ENCODE results near the gene ZDHHC19.

ZDHHC19 gene

GRCh38 chr3:196163666-196164493 lies 47.3 kb downstream of the ZDHHC19 start:
- peak in 3 of 10 donors; percentile 70 to 86 (median 74) for DNase-seq

GRCh38 chr3:196163212-196163611 lies 48.0 kb downstream of the ZDHHC19 start:
- intact Hi-C loops (cut with DNase I): no loop called here
- peak in 3 of 10 donors; percentile 7 to 33 (median 26) for DNase-seq

More at GRCh38 chr3:196163666-196164493, 47.3 kb downstream of the ZDHHC19 start:
- intact Hi-C loops (cut with DNase I): no loop called here

GRCh38 chr3:196162679-196163078 lies 48.5 kb downstream of the ZDHHC19 start:
- DNase-seq: peak in 3 of 10 donors; percentile 10 to 32 (median 11)
- intact Hi-C loops (cut with DNase I): no loop called here

GRCh38 chr3:196159952-196160804 lies 51.0 kb downstream of the ZDHHC19 start:
- intact Hi-C loops (cut with DNase I): no loop called here
- DNase-seq: peak in 3 of 10 donors; percentile 66 to 77 (median 70)

GRCh38 chr3:196159526-196159925 lies 51.7 kb downstream of the ZDHHC19 start:
- intact Hi-C loops (cut with DNase I): no loop called here
- DNase-seq: peak in 2 of 10 donors; percentile 63 to 67

- peak in 1 of 10 donors; percentile 1 for DNase-seq
- intact Hi-C loops (cut with DNase I): no loop called here
Measured at GRCh38 chr3:196156160-196156559, 55.0 kb downstream of the ZDHHC19 start.

GRCh38 chr3:196150481-196150880 lies 60.7 kb downstream of the ZDHHC19 start:
- intact Hi-C loops (cut with DNase I): no loop called here
- peak in 1 of 10 donors; percentile 24 for DNase-seq

- intact Hi-C loops (cut with DNase I): no loop called here
- peak in 1 of 10 donors; percentile 6 for DNase-seq
Measured at GRCh38 chr3:196149831-196150301, 61.3 kb downstream of the ZDHHC19 start.

- DNase-seq: peak in 1 of 10 donors; percentile 4
- intact Hi-C loops (cut with DNase I): no loop called here
Measured at GRCh38 chr3:196149375-196149774, 61.8 kb downstream of the ZDHHC19 start.
